Cerebellar cortex (tissue), 1 donor: ENCODE results near the gene MXRA7.
"Not testable (repeated sequence)": the region's sequence is repeated elsewhere in the genome, so short reads cannot be mapped to it uniquely, and the experiment has no call there.

Experiments
- DNase-seq: peaks from one replicate; pipeline ENCODE4 v3.0.0-alpha.2; 2015; ENCODE audit warnings: low spot score

MXRA7 gene

GRCh38 chr17:76716146-76716838 lies 5.5 kb upstream of the MXRA7 start:
- DNase-seq = no peak

GRCh38 chr17:76715496-76715830 lies 4.7 kb upstream of the MXRA7 start:
- DNase-seq = no peak

- DNase-seq = peak; percentile 70
These were observed 4.2 kb upstream of the MXRA7 start for GRCh38 chr17:76714822-76715495.

GRCh38 chr17:76714336-76714735 lies 3.6 kb upstream of the MXRA7 start:
- no peak for DNase-seq

GRCh38 chr17:76713765-76714164 lies 3.0 kb upstream of the MXRA7 start:
- no peak for DNase-seq

GRCh38 chr17:76712321-76712720 lies 1.6 kb upstream of the MXRA7 start:
- not testable (repeated sequence) for DNase-seq

- DNase-seq = not testable (repeated sequence)
These were observed 558 bp downstream of the MXRA7 start for GRCh38 chr17:76709951-76710862.

- DNase-seq = peak; percentile 83
These were observed 1.5 kb downstream of the MXRA7 start for GRCh38 chr17:76709077-76709950.

GRCh38 chr17:76707985-76708807 lies 2.6 kb downstream of the MXRA7 start:
- peak; percentile 47 for DNase-seq

- DNase-seq = no peak
These were observed 3.9 kb downstream of the MXRA7 start for GRCh38 chr17:76706817-76707216.

- DNase-seq = no peak
These were observed 6.0 kb downstream of the MXRA7 start for GRCh38 chr17:76704805-76705204.

GRCh38 chr17:76702941-76703637 lies 7.7 kb downstream of the MXRA7 start:
- DNase-seq = no peak

- DNase-seq = no peak
These were observed 8.7 kb downstream of the MXRA7 start for GRCh38 chr17:76702076-76702475.

GRCh38 chr17:76701471-76701967 lies 9.2 kb downstream of the MXRA7 start:
- no peak for DNase-seq

GRCh38 chr17:76700617-76701470 lies 9.9 kb downstream of the MXRA7 start:
- DNase-seq = peak; percentile 67

GRCh38 chr17:76700270-76700616 lies 10.5 kb downstream of the MXRA7 start:
- no peak for DNase-seq

GRCh38 chr17:76698466-76698977 lies 12.2 kb downstream of the MXRA7 start:
- DNase-seq = not testable (repeated sequence)

- DNase-seq = peak; percentile 45
These were observed 12.9 kb downstream of the MXRA7 start for GRCh38 chr17:76697702-76698465.
